Retina (tissue), 1 donor: ENCODE measurements around the gene GNS.

Experiments
- DNase-seq: peaks from one replicate; pipeline ENCODE4 v3.0.0-alpha.2; 2016

GNS gene

DNA sequence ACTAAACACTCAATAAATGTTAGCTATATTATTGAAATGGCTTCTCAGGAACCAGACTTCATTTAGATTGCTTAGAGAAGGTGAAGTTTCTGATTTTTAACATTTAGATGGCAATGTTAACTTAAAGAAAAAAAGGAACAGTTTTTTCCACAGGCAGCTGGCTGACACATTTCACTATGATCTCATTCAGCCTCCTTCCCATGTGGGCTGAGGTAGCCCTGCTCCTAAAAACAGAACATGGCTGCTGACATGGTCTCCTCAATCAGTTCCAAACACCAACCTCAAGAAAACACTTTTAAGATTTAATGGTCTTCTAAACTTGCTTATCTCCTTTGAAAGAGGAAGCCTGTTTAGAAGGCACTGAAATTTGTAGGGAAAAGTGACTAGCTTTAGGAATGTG, 23.8 kb downstream of the GNS start:
- no peak for DNase-seq

DNA sequence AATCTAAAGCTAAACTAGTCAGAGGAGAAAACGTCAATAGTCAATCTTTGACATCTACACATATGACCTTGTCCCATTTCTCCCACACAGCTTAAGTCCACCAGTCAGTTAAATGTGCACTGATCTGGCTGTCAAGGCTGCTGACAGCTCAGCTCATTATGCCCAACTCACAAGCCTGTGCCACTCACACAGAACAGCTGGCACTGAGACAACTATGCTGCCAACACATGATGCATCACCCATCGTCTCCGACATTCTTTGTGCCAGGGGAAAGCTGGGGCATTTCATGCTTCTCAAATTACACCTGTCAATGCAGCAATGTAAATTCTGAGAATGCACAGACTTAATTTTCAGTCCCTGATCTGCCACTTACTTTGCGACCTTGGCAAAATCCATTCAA, 25.3 kb downstream of the GNS start:
- DNase-seq, result no peak

DNA sequence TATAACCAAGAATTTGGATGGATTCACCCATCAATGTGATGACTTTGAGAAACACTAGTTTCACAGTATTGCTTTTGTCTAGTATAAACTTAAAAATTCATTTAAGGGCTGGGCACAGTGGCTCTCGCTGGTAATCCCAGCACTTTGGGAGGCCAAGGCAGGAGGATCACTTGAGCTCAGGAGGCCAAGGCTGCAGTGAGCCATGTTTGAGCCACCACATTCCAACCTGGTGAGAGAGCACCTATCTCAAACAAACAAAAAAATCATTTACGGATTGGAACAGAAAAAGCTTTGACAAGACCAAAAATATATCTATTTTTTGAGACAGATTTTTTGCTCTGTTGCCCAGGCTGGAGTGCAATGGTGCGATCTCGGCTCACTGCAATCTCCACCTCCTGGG, 27.5 kb downstream of the GNS start:
- DNase-seq, result no peak

DNA sequence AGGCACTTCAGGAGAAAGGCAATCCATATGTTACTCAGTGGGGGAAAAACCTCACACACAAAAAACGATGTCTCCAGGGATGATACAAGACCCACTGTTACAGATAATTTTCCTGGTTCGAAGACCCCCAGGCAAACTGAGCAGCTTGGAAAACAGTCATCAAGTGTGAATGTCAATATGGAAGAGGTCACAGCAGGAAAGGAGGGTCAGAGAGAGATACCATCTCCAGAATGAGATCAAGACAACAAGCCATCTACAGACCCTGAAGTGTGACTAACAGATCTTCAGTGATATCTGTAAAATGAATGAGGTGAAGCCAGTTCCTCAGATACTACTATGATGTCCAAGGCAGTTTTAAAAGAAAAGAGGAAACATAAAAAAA, 28.6 kb downstream of the GNS start:
- no peak for DNase-seq

DNA sequence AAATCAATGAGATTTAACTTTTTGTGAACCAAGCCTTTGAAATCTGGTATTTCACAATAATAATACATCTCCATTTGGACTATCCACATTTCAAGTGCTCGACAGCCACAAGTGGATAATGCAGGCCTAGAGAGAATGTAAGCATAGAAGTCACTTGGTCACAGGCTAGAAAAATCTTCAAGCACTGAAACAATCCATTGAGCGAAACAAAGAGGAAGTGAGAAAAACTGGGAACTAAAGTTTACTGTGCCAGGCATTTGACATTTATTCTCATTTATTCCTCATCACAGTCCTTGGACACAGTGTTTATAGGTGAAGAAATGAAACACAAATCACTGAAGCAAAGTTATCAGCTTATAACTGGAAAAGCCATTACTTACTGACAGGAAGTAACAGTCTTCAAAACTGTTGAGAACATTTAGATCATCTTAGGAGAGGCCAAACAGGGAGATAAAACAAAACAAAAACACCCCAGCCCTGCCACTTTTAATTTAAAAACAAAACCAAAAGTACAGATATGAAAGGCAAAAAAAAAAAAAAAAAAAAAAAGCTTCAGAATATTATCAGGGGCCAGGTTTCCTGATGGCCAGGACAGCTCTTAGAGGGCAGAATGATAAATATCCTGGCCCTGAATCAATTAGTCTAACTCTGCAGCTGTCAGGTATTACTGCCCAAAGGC, 29.2 kb downstream of the GNS start:
- DNase-seq, result no peak

DNA sequence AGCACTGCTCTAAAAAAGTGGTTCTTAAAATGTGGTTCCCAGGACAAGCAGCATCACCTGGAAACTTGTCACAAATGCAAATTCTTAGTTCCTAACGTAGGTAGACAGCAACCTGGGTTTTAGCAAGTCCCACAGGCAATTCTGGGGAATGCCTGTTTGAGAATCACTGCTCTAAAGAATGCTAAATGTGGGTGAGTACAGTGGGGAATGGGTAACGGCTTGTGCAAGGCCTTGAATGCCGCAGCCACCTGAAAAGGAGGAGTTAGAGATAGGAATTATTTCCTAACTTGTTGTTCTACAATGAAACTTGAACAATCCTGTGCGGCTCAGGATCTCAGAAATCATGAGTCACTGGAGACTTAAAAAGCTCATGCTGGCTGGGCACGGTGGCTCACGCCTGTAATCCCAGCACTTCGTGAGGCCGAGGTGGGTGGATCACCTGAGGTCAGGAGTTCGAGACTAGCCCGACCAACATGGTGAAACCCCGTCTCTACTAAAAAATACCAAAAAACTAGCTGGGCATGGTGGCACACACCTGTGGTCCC, 34.9 kb downstream of the GNS start:
- DNase-seq, result no peak

DNA sequence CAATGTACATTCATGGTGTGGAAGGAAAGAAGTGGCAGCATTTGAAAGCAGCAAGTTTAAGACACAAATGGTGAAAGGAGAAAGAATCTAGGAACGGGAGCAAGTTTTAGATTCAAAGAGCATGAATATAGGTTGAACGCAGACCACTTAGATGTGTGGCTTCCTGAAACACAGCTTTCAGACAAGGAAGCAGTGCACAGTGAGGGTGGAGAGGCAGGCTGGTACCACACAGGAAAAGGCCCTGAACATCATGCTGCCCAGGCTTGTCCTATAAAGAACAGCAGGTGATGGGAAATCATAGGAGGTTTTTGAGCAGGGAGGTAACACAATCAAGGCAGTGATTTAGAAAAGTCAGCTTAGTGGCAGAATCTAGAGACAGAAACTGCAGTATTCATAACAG, 35.6 kb downstream of the GNS start:
- no peak for DNase-seq

DNA sequence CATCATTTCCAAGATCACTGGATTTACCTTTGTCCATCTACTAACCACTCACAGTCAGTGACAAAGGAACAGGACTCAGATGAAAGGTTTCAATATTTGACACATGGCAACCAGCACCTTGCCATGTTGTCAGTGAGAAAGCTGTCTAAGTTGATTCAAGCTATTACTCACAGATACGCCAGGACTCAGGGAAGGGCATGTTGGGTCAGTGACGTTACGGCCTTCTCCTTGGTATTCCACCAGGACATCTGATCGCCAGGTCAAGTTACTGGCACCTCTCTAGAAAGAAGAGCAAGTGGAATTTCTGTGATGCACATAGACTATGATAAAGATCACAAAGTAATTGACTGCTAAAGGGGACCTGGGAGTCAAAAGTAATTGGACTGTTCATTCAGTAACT, 36.4 kb downstream of the GNS start:
- DNase-seq, result no peak

DNA sequence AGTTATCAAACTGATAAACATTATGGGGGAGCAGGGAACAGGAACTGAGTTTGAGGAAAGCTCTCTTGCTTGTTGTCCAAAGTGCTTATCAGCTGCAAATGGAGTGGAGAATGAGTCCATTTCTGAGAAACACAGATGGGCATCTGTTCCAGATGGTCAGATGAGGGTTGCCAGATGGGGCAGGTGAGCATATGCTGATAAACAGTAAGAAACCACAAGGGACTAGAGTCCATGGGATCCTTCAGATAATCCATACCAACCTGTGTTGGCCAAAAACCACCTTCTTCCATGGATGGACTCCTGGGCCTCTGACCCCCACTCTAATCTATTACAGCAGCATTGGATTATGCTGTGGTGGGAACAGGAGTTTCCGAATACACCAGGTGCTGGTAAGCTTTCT, 38.3 kb downstream of the GNS start:
- no peak for DNase-seq

DNA sequence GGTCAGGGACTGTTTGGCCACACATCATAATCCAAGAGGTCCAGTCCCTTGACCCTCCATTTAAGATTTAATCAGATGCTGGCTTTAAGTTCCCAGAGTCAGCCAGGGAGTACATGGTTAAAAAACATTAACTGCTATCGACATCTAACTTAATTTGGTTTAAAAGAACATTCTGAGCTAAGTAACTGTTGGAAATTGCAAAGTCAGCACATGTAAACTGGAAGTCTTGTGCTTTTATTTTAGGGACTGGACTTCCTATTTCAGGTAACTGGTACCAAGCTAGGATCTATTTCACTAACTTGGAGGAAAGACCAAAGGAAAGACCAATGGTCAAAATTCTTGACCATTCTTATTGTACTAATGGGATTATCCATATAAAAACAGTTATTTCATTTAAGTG, 40.6 kb downstream of the GNS start:
- no peak for DNase-seq

DNA sequence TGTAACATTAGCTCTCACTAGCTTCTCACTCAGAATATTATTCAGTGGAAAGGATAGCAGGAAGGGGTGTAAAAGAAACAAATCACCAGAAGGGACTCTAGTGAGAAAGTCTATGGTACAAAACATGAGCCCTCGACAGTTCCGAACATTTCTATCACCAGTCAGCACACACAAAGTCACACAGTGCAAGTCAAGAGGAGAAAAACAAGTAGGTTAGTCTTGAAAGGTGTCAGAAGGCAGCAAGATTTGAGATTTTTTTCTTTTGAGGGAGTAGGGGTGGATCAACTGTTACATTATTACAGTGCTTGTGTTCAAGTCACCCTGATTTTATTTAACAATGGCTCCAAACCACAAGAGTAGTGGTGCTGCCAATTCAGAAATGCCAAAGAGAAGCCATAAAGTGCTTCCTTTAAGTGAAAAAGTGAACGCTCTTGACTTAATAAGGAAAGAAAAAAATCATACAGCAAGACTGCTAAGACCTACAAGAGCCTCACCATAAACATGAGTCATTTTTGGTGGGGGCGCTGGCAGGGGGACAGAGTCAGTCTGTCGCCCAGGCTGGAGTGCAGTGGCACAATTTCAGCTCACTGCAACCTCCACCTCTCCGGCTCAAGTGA, 42.3 kb downstream of the GNS start:
- no peak for DNase-seq

DNA sequence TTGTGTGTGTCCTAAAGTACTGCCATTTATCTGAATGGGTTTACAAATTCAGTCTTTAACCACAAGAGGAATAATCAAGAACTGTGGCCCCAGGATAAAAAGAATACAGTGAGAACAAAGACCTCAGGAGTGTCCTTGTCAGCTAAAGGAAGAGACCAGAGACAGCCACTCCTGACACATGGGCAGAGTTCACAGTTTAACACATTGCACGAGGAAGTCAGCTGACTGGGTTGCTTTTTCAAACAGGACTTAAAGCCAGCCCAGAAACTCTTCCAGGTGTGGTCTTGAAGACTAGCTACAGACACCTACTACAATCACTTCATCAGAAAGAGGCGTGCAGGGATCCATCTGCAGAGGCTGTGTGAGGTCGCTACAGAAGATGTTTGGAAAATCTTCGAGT, 42.8 kb downstream of the GNS start:
- DNase-seq, result no peak

DNA sequence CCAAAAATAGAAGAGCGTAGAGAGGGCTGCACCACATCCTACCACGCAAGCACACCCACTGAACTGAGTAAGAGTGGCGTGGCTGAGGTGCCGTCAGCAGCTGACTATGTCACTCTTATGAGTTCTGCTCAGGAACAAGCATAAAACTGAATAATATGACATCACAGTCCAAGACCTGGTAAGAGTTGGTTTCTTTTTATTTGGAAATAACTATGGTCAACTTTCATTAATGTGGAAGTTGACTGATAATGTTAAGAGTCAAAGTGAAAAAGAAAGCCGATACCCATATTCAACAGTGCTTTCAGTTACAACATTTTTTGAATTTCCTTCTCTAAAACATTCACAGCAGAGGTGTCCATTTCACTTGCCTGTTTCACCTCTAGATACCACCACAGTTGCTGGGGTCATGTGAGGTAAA, 44.6 kb downstream of the GNS start:
- no peak for DNase-seq

DNA sequence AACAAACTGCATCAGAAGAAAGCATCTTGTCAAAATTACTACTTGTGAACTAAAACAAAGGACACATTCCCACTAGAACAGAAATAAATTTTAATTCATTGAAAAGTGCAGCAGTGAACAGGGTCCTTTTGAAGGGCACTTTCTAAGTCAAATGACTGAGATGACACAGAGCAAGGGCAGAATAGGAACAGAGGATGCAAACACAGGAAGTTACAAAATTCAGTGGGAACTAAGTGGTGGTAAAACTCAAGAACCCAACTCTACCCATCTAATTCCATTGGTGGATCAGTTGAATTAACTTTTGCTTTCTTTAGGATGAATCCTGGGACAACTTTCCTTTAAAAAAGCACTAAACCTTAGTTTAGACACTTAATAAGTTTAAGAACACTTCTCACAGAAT, 45.8 kb downstream of the GNS start:
- no peak for DNase-seq

DNA sequence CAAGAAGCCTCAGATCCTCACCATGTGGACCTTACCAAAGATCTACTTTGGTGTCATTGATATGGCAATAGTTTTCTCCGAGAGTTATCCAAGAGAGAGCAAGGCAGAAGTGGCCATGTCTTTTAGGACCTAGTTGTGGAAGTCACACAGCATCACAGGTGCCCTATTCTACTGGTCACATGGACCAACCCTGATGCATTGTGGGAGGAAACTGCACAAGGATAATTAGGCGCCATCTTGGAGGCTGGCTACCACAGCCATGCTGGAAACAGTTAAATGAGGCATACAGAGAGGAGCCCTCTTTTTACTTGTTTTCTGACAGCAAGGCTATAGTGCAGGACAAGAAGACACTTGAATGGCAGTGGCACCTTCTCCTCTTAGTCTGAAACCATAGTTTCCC, 49.8 kb downstream of the GNS start:
- no peak for DNase-seq

DNA sequence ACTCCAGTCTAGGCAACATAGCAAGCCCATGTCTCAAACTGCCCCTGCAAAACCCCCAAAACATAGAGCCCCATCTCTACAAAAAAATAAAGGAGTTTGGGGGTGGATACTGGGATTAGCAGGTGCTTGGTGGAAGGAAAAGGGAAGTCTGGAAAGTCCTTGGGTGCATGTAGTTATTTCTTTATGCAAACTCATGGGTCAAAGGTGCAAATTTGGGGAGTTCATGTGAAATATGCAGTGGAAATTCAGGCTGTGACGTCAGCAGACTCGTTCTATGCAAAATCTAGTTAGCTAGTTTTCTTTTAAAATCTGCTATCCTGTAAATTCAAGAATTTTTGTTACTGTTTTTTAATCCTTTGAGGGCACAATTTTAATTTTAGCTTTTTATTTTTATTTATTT, 51.3 kb downstream of the GNS start:
- no peak for DNase-seq

DNA sequence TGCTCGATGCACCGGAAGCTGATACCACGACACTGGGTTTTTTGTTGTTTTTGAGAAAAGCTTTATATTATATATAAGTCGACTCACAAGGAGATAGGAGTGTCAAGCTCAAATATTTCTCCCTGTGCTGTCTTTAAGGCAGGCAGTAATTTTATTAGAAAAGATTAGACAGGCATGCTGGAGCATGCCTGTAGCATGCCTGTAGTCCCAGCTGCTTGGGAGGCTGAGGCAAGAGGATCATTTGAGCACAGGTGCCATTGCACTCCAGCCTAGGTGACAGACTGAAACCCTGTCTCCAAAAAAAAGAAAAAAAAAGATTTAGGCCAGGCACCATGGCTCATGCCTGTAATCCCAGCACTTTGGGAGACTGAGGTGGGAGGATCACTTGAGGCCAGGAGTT, 51.8 kb downstream of the GNS start:
- DNase-seq, result no peak

DNA sequence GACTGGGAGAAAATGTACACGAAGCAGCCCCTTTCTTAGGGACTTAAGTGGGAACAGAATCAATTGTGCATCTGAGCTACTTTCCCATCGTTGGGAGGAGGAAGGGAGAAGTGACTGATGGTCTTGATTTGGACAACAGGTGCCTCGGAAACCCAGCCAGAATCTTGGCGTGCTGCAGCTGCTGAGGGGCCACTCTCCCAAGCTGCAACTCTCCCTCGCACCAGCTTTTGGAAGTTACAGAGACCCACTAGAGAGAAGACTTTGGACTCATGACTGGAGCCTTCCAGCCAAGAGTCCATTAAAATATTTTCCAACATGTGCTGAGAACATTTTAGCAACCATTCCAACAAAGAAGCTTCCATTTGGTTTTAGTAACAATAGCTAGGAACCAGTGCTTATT, 52.3 kb downstream of the GNS start:
- peak; percentile 11 for DNase-seq

DNA sequence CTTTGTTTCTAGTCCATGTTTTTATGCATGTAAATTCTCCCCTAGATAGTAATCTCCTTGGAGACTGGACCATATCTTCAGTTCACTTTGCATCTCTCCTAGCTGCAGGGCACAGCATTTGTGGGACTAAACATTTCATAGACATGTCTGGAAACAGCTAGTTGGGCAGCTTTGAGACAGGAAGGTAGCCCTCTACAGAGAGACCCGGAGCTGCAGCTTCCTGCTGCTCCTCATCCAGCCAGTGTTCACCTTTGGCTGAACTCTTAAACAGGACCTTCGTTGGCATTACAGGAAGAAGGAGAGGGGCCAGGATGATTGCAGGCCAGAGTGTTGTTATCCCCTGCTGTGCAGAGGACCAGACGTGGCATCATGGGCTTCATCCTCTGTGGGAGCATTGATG, 52.9 kb downstream of the GNS start:
- no peak for DNase-seq

DNA sequence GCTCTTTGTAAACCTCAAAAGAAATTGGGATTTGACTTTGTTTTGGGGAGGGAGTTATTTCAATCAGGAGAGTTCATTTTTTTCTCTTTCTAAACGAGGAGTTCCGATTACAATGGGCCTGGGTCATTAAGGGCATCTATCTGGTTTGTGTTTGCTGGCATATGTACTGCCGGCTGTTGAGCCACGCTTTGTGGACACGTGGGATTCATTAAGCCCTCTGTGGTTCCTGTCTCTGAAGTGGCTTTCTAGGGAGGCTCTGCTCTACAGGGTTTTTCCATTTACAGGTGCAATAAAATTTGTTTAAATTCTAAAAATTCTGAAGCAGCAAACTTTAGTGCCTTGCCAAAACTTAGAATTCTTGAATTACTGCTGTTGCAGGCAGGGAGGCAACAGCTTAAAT, 57.9 kb downstream of the GNS start:
- DNase-seq, result no peak

DNA sequence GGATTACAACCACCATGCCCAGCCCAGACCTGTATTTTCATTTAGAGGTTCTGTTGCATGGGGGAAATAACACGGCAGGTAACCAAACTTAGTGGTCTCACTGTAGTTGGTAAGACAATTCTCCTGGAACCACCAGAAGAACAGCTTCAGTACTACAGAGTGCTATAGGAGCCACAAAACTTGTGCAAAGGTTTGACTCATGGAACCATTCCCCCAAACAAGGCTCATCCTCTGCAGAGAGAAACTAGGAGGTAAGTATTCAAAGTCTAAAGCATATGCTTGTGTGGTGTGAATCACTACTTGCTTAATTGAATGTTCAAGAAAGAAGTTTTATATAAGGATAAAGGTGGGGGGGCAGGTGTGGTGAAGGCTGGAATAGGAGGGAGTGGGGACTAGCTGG, 58.7 kb downstream of the GNS start:
- DNase-seq, result no peak

DNA sequence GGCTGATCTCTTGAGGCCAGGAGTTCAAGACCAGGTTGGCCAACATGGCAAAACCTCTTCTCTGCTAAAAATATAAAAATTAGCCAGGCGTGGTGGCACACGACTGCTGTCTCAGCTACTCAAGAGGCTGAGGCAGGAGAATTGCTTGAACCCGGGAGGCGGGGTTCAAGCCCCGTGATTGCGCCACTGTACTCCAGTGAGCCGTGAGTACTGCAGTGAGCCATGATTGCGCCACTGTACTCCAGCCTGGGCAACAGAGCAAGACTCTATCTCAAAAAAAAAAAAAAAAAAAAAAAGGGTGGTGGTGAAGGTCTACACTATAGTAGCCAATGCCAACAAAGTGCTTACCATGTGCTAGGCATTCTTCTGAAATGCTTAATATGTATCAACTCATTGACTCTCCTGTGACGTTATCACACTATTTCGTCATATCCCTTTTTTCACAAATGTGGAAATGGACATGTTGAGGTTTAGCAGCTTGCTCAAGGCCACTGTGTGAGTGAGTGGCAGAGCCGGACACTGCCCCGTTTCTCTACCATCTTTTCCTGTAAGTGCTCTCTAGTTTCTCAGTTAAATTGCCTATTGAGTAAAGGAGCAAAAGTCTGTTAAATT, 59.6 kb downstream of the GNS start:
- DNase-seq, result no peak

DNA sequence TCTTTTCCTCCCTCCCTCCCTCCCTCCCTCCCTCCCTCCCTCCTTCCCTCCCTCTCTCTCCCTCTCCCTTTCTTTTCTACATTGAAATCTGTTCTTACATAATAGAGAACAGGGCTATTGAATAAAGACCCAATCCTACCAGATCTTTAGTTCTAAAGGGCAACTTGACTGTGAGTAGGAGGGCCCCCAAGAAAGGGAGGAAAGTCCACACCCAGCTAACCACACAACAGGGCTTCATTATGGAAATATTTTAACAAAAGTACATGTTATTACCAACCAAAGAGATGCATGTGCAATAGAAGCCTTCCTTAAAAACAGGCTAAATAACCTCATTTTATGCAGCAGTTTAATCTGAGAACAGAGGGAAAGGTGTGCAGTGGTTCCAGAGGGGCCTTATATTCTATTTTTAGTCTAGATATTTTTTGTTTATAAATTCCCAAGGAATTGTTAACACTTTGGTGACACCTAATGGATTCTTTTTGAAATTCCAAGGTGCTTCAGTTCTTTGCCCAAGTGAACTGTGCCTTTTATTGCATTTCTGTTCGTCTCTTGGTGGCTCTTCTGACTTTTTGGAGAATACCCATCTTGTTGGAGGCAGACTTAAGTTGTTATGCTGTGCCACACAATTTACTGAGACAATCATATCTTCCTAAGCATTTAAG, 63.0 kb downstream of the GNS start:
- peak; percentile 28 for DNase-seq

DNA sequence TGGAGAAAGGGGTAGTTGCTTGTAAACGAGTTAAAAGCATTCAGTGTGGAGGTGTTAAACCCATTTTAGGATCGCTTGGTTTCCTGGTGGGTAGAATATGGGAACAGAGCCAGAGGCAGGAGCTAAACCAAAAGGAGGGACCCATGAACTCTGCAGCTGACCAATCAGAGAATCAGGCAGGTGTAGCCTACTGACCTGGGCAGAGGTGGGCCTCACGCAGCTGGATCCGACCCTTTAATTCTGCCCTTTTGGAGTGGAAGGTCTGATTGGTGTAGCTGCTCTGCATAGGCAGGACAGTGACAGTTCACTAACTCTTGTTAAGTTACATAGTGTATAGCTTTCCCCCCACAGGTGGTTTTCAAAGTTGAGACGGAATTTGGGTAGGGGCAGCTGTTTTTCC, 63.7 kb downstream of the GNS start:
- DNase-seq, result no peak
